HepG2 (cell line): ENCODE data around the gene POFUT1. TPM values are rescaled to one million over a fixed set of nuclear protein-coding genes. Genes with fewer than 3 reads are reported as not detected.
A peak's percentile ranks its signal among the peaks of the same experiment; 100 is the strongest.

Experiments
- EP300 ChIP-seq, 3 experiments: sonication (generic) in 1 of 3; formaldehyde crosslinking in 1 of 3; IDR thresholded peaks; 2 replicates each; pipeline versions ENCODE4 v1.5.1 to v1.6.1; 2011 to 2020; ENCODE audit warnings: low read depth in 2 of 3, low read length in 2 of 3, borderline replicate concordance in 1 of 3, improper control_type of control experiment in 1 of 3, mild to moderate bottlenecking in 1 of 3, missing genetic modification reagents in 1 of 3, moderate library complexity in 1 of 3
- ETV5 ChIP-seq: IDR thresholded peaks from 2 replicates; pipeline ENCODE4 v1.6.1; 2018; ENCODE audit warnings: missing biosample characterization, missing genetic modification reagents, inconsistent platforms, borderline replicate concordance
- HOXA9 ChIP-seq: sonication (generic); formaldehyde crosslinking; IDR thresholded peaks from 2 replicates; pipeline ENCODE4 v1.8.1; 2022; ENCODE audit warnings: missing genetic modification reagents, mild to moderate bottlenecking, moderate library complexity, borderline replicate concordance
- KMT2A ChIP-seq: sonication (generic); formaldehyde crosslinking; IDR thresholded peaks from 2 replicates; pipeline ENCODE4 v1.4.0; 2020; ENCODE audit warnings: missing genetic modification reagents
- MAZ ChIP-seq, 2 experiments: sonication (generic) in 1 of 2; formaldehyde crosslinking in 1 of 2; IDR thresholded peaks; 2 replicates each; pipeline versions ENCODE4 v1.5.0 to v1.6.1; 2012 to 2020; ENCODE audit warnings: low read depth in 2 of 2, mild to moderate bottlenecking in 2 of 2, borderline replicate concordance in 1 of 2, improper control_type of control experiment in 1 of 2, low read length in 1 of 2, missing genetic modification reagents in 1 of 2, moderate library complexity in 1 of 2
- NR2C2 ChIP-seq: sonication (generic); formaldehyde crosslinking; IDR thresholded peaks from 2 replicates; pipeline ENCODE4 v1.4.0; 2020; ENCODE audit warnings: missing genetic modification reagents, mild to moderate bottlenecking, moderate library complexity, borderline replicate concordance
- NR2F2 ChIP-seq: IDR thresholded peaks from 2 replicates; pipeline ENCODE4 v1.6.1; 2012; ENCODE audit warnings: low read depth, inconsistent platforms, borderline replicate concordance
- RXRA ChIP-seq: sonication (generic); formaldehyde crosslinking; IDR thresholded peaks from 2 replicates; pipeline ENCODE4 v1.5.1; 2020; ENCODE audit warnings: missing genetic modification reagents
- SUZ12 ChIP-seq: fragments of 150-350 bp; IDR thresholded peaks from 2 replicates; pipeline ENCODE4 v1.6.1; 2014; ENCODE audit warnings: low read depth, low read length
- ZBTB38 ChIP-seq: sonication (generic); formaldehyde crosslinking; IDR thresholded peaks from 2 replicates; pipeline ENCODE4 v1.5.1; 2020; ENCODE audit warnings: mild to moderate bottlenecking, missing genetic modification reagents
- ZFP90 ChIP-seq: sonication (generic); formaldehyde crosslinking; IDR thresholded peaks from 2 replicates; pipeline ENCODE4 v1.8.0; 2022; ENCODE audit warnings: missing genetic modification reagents, mild to moderate bottlenecking, inconsistent platforms, borderline replicate concordance
- ZFX ChIP-seq: sonication (generic); formaldehyde crosslinking; IDR thresholded peaks from 2 replicates; pipeline ENCODE4 v1.4.0; 2020; ENCODE audit warnings: mild to moderate bottlenecking, low read depth, missing genetic modification reagents, moderate library complexity
- ZNF30 ChIP-seq: sonication (generic); formaldehyde crosslinking; IDR thresholded peaks from 2 replicates; pipeline ENCODE4 v1.5.0; 2020; ENCODE audit warnings: mild to moderate bottlenecking, missing genetic modification reagents
- ZNF333 ChIP-seq: sonication (generic); formaldehyde crosslinking; IDR thresholded peaks from 2 replicates; pipeline ENCODE4 v1.4.0; 2020; ENCODE audit warnings: mild to moderate bottlenecking, missing genetic modification reagents, borderline replicate concordance
- ZNF512B ChIP-seq: sonication (generic); formaldehyde crosslinking; IDR thresholded peaks from 2 replicates; pipeline ENCODE4 v1.5.1; 2020; ENCODE audit warnings: missing genetic modification reagents, mild to moderate bottlenecking, borderline replicate concordance
- ZNF530 ChIP-seq: sonication (generic); formaldehyde crosslinking; IDR thresholded peaks from 2 replicates; pipeline ENCODE4 v1.5.0; 2020; ENCODE audit warnings: low read depth, mild to moderate bottlenecking, missing genetic modification reagents
- ZNF644 ChIP-seq: IDR thresholded peaks from 2 replicates; pipeline ENCODE4 v1.6.1; 2016; ENCODE audit warnings: low read depth
- ZNF672 ChIP-seq: sonication (generic); formaldehyde crosslinking; IDR thresholded peaks from 2 replicates; pipeline ENCODE4 v1.8.1; 2022; ENCODE audit warnings: missing genetic modification reagents
- ZNF761 ChIP-seq: sonication (generic); formaldehyde crosslinking; conservative IDR thresholded peaks from 2 replicates; pipeline ENCODE4 v1.4.0; 2020; ENCODE audit warnings: mild to moderate bottlenecking, missing genetic modification reagents
- polyA plus RNA-seq, 8 experiments: library from polyadenylated mRNA; depleted of rRNA in 3 of 8; stranded (reverse) in 7 of 8; unstranded in 1 of 8; fragments of >200 nt; fragmentation: Illumina TruSeq in 4 of 8; extraction: Trizol in 4 of 8; gene quantifications; 2 replicates each; pipeline versions ENCODE4 v1.2.1 to v1.2.3, GENCODE V29; 2011 to 2016; ENCODE audit warnings: low read depth in 4 of 8, missing spikeins in 1 of 8, mixed read lengths in 1 of 8; ENCODE audit not compliant: insufficient read depth in 1 of 8
- total RNA-seq, 5 experiments: library from RNA; depleted of rRNA; stranded (reverse); fragments of >200 nt; fragmentation: Illumina TruSeq; extraction: Trizol; gene quantifications; 2 replicates each; pipeline ENCODE4 v1.2.3, GENCODE V29; 2016; ENCODE audit warnings: low read depth in 1 of 5
- TF ChIP-seq, protein P1 (sequence below): sonication (generic); formaldehyde crosslinking; IDR thresholded peaks from 2 replicates; pipeline ENCODE4 v1.5.0; 2020; ENCODE audit warnings: missing genetic modification reagents
- TF ChIP-seq, protein P2 (sequence below): sonication (generic); formaldehyde crosslinking; IDR thresholded peaks from 2 replicates; pipeline ENCODE4 v1.4.0; 2020; ENCODE audit warnings: low read depth, missing genetic modification reagents

POFUT1 gene
- total and polyA plus RNA-seq, 2 of the 13 experiments (the other 11 are each of a cell fraction or from before 2014, with no cell fraction given), result 35.5 to 58.3 TPM

GRCh38 chr20:32235331-32236047 lies 27.8 kb downstream of the POFUT1 start (continued):
- TF ChIP-seq ZNF672 (CRISPR knock-in tag), result no peak
- TF ChIP-seq ZBTB38 (CRISPR knock-in tag), result no peak
- TF ChIP-seq NR2F2, result peak; percentile 74; the same call in 1 of the 2 replicates
- TF ChIP-seq ZNF30 (CRISPR knock-in tag), result no peak
- TF ChIP-seq ZNF761, result no peak
- TF ChIP-seq ZFP90 (CRISPR knock-in tag), result no peak
- peak; percentile 68; the same call in 1 of the 2 replicates for TF ChIP-seq ETV5 (CRISPR knock-in tag)
- peak; percentile 61 for TF ChIP-seq ZFX (CRISPR knock-in tag)
- TF ChIP-seq NR2C2, result peak; percentile 83
- TF ChIP-seq ZNF644, result no peak
- peak; percentile 49; the same call in 1 of the 2 replicates for TF ChIP-seq RXRA (CRISPR knock-in tag)
- TF ChIP-seq ZNF530 (CRISPR knock-in tag), result no peak
- TF ChIP-seq ZNF333, result no peak
- TF ChIP-seq KMT2A (CRISPR knock-in tag), result no peak
- TF ChIP-seq MAZ (IDR thresholded peaks at IDR 0.05; ENCODE audit: borderline replicate concordance, low read depth, low read length), result no peak
- no peak for TF ChIP-seq MAZ (CRISPR knock-in tag; IDR thresholded peaks at IDR 0.05; ENCODE audit: low read depth)
- TF ChIP-seq, protein P1, sequence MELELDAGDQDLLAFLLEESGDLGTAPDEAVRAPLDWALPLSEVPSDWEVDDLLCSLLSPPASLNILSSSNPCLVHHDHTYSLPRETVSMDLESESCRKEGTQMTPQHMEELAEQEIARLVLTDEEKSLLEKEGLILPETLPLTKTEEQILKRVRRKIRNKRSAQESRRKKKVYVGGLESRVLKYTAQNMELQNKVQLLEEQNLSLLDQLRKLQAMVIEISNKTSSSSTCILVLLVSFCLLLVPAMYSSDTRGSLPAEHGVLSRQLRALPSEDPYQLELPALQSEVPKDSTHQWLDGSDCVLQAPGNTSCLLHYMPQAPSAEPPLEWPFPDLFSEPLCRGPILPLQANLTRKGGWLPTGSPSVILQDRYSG (CRISPR knock-in tag), result no peak
- no peak for TF ChIP-seq HOXA9 (CRISPR knock-in tag)
- TF ChIP-seq, protein P2, sequence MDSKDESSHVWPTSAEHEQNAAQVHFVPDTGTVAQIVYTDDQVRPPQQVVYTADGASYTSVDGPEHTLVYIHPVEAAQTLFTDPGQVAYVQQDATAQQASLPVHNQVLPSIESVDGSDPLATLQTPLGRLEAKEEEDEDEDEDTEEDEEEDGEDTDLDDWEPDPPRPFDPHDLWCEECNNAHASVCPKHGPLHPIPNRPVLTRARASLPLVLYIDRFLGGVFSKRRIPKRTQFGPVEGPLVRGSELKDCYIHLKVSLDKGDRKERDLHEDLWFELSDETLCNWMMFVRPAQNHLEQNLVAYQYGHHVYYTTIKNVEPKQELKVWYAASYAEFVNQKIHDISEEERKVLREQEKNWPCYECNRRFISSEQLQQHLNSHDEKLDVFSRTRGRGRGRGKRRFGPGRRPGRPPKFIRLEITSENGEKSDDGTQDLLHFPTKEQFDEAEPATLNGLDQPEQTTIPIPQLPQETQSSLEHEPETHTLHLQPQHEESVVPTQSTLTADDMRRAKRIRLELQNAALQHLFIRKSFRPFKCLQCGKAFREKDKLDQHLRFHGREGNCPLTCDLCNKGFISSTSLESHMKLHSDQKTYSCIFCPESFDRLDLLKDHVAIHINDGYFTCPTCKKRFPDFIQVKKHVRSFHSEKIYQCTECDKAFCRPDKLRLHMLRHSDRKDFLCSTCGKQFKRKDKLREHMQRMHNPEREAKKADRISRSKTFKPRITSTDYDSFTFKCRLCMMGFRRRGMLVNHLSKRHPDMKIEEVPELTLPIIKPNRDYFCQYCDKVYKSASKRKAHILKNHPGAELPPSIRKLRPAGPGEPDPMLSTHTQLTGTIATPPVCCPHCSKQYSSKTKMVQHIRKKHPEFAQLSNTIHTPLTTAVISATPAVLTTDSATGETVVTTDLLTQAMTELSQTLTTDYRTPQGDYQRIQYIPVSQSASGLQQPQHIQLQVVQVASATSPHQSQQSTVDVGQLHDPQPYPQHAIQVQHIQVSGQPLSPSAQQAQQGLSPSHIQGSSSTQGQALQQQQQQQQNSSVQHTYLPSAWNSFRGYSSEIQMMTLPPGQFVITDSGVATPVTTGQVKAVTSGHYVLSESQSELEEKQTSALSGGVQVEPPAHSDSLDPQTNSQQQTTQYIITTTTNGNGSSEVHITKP (CRISPR knock-in tag), result 0 out of 2 replicates have a peak, but pooled peaks have one; percentile 50
- no peak for TF ChIP-seq ZNF512B (CRISPR knock-in tag)
- no peak for TF ChIP-seq SUZ12
- TF ChIP-seq EP300 (IDR thresholded peaks at IDR 0.05; ENCODE audit: low read depth in 2 of 2, low read length in 2 of 2), result peak in 1 of 2 experiments; percentile 73; a peak in 2 of 4 replicates
- no peak for TF ChIP-seq EP300 (CRISPR knock-in tag; IDR thresholded peaks at IDR 0.05; ENCODE audit: borderline replicate concordance)
